Measurements from ENCODE around the gene CMTM3. TPM values are rescaled to one million over a fixed set of nuclear protein-coding genes. Genes with fewer than 3 reads are reported as not detected.

Gene CMTM3
- total RNA-seq, 6 experiments from 2014 or later: 1.6 to 9.6 (median 5.4) TPM

GRCh38 chr16:66635406-66635805 is 30.9 kb downstream of the CMTM3 start:
- intact Hi-C loops (cut with DNase I): no loop called here
- TF ChIP-seq POLR2A (IDR thresholded peaks at IDR 0.05): no peak
- no peak for TF ChIP-seq CTCF (IDR thresholded peaks at IDR 0.05)
- no peaks in the 10 kb centered on the region for H3K36me3 ChIP-seq
- no peaks in the 10 kb centered on the region for H3K9me3 ChIP-seq
- H3K27me3 ChIP-seq: no peaks in the 10 kb centered on the region
- WGBS (ENCODE audit: insufficient coverage, low coverage, low lambda C conversion rate, missing lambda C conversion rate): 79% methylated on average over 6 of the region's 6 CpGs
- no peaks in the 10 kb centered on the region for H3K4me1 ChIP-seq
- DNase-seq (no peak), ATAC-seq (no peak)
- H3K4me3 ChIP-seq: no peak overlapping the region
- no peak overlapping the region for H3K27ac ChIP-seq

GRCh38 chr16:66636199-66636598 is 31.7 kb downstream of the CMTM3 start:
- TF ChIP-seq CTCF (IDR thresholded peaks at IDR 0.05) (no peak), POLR2A (IDR thresholded peaks at IDR 0.05) (no peak)
- DNase-seq: no peak
- Histone ChIP-seq H3K27me3 (no peaks in the 10 kb centered on the region), H3K4me1 (no peaks in the 10 kb centered on the region), H3K36me3 (no peaks in the 10 kb centered on the region), H3K27ac (no peak overlapping the region), H3K4me3 (no peak overlapping the region), H3K9me3 (no peaks in the 10 kb centered on the region)
- intact Hi-C loops (cut with DNase I): no loop called here
- 58% methylated on average over 5 of the region's 5 CpGs for WGBS (ENCODE audit: insufficient coverage, low coverage, low lambda C conversion rate, missing lambda C conversion rate)
- peak in 1 of 4 donors; percentile 35 for ATAC-seq

- WGBS (ENCODE audit: insufficient coverage, low coverage, low lambda C conversion rate, missing lambda C conversion rate): 86% methylated on average over 3 of the region's 3 CpGs
- ATAC-seq (no peak), DNase-seq (no peak)
- Histone ChIP-seq H3K36me3 (no peaks in the 10 kb centered on the region), H3K9me3 (no peaks in the 10 kb centered on the region), H3K27ac (no peak overlapping the region), H3K4me1 (no peaks in the 10 kb centered on the region), H3K27me3 (no peaks in the 10 kb centered on the region), H3K4me3 (no peak overlapping the region)
- TF ChIP-seq CTCF (IDR thresholded peaks at IDR 0.05) (no peak), POLR2A (IDR thresholded peaks at IDR 0.05) (no peak)
- intact Hi-C loops (cut with DNase I): no loop called here
Measured at GRCh38 chr16:66637806-66638205, 33.3 kb downstream of the CMTM3 start.

- WGBS (ENCODE audit: insufficient coverage, low coverage, low lambda C conversion rate, missing lambda C conversion rate): 88% methylated on average over 4 of the region's 6 CpGs
- Histone ChIP-seq H3K27ac (no peak overlapping the region), H3K27me3 (no peaks in the 10 kb centered on the region), H3K4me3 (no peak overlapping the region), H3K4me1 (no peaks in the 10 kb centered on the region), H3K9me3 (no peaks in the 10 kb centered on the region), H3K36me3 (no peaks in the 10 kb centered on the region)
- DNase-seq (no peak), ATAC-seq (no peak)
- no peak for TF ChIP-seq CTCF (IDR thresholded peaks at IDR 0.05)
- no peak for TF ChIP-seq POLR2A (IDR thresholded peaks at IDR 0.05)
- intact Hi-C loops (cut with DNase I): no loop called here
Measured at GRCh38 chr16:66639091-66639885, 34.8 kb downstream of the CMTM3 start.
